MM.1S (cell line): Measurements from ENCODE around the gene CHD2.

Source experiments
- CTCF ChIP-seq: fragments of 300-600 bp; sonication (generic); IDR thresholded peaks from 2 replicates; pipeline ENCODE4 v1.5.1; 2016; ENCODE audit warnings: antibody characterized with exemption, low read length, mixed read lengths
- EZH2 ChIP-seq: fragments of 300-600 bp; sonication (generic); optimal IDR thresholded peaks from 2 replicates; pipeline ENCODE3; 2017; ENCODE audit warnings: low read depth, mild to moderate bottlenecking, antibody characterized with exemption, low read length, mixed read lengths
- EZH2phosphoT487 ChIP-seq: fragments of 300-600 bp; sonication (generic); IDR thresholded peaks from 2 replicates; pipeline ENCODE4 v1.6.1; 2018; ENCODE audit warnings: antibody characterized with exemption, low read length

GRCh38 chr15:92955706-92956105, 55.6 kb downstream of the CHD2 start:
- no peak for TF ChIP-seq CTCF
- no peak for TF ChIP-seq EZH2
- TF ChIP-seq EZH2phosphoT487, result no peak
